Neural progenitor cell (in vitro differentiated cells): ENCODE data around the gene FADS1.

ENCODE experiments used
- EZH2 ChIP-seq: fragments of 200-600 bp; sonication (generic); IDR thresholded peaks from 2 replicates; pipeline ENCODE4 v1.6.1; 2017; ENCODE audit warnings: antibody characterized with exemption, mild to moderate bottlenecking, moderate library complexity
- EZH2phosphoT487 ChIP-seq: fragments of 200-600 bp; sonication (generic); IDR thresholded peaks from 2 replicates; pipeline ENCODE4 v1.6.1; 2017; ENCODE audit warnings: antibody characterized with exemption
- TF ChIP-seq, protein P1 (sequence below): fragments of 200-600 bp; sonication (generic); IDR thresholded peaks from 2 replicates; pipeline ENCODE4 v1.5.1; 2017; ENCODE audit warnings: antibody characterized with exemption, mild to moderate bottlenecking

DNA sequence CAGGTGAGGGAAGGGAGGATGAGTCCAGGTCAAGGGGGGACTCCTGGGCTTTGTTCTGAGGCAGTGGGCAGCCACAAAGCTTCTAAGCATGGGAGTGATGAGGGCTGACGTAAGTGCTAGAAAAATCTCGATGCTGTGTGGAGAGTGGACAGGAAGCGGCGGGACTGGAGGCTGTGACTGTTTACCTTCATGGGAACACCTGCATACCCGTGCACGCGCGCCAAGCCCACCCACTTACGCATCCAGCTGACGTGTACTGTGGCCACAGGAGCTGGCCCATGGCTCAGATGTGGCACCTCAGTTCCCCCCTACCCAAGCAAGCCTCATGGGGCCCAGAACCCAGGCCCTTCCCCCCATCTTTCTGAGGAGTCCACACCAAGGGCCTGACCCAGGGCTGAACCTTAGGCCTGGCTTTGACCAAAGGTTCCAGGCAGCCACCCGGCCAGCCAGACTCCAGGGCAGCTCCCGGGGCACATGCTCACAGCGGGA is 50.4 kb downstream of the FADS1 start:
- TF ChIP-seq EZH2: no peak
- TF ChIP-seq, protein P1, sequence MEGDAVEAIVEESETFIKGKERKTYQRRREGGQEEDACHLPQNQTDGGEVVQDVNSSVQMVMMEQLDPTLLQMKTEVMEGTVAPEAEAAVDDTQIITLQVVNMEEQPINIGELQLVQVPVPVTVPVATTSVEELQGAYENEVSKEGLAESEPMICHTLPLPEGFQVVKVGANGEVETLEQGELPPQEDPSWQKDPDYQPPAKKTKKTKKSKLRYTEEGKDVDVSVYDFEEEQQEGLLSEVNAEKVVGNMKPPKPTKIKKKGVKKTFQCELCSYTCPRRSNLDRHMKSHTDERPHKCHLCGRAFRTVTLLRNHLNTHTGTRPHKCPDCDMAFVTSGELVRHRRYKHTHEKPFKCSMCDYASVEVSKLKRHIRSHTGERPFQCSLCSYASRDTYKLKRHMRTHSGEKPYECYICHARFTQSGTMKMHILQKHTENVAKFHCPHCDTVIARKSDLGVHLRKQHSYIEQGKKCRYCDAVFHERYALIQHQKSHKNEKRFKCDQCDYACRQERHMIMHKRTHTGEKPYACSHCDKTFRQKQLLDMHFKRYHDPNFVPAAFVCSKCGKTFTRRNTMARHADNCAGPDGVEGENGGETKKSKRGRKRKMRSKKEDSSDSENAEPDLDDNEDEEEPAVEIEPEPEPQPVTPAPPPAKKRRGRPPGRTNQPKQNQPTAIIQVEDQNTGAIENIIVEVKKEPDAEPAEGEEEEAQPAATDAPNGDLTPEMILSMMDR: no peak
- no peak for TF ChIP-seq EZH2phosphoT487
